Brain microvascular endothelial cell (primary cell): ENCODE measurements around the gene LSMEM2.

Experiments
- DNase-seq: peaks from one replicate; pipeline ENCODE4 v3.0.0-alpha.2; 2020
- H3K27ac ChIP-seq: fragments of 250-450 bp; sonication (Bioruptor Pico); 2 replicates; pipeline ENCODE4 v1.5.1; 2020; ENCODE audit warnings: mild to moderate bottlenecking, moderate library complexity
- H3K27me3 ChIP-seq: fragments of 250-450 bp; sonication (Bioruptor Pico); replicated peaks from 2 replicates; pipeline ENCODE4 v1.5.1; 2020; ENCODE audit warnings: mild to moderate bottlenecking
- H3K36me3 ChIP-seq: fragments of 250-450 bp; sonication (Bioruptor Pico); replicated peaks from 2 replicates; pipeline ENCODE4 v1.5.1; 2020; ENCODE audit warnings: mild to moderate bottlenecking
- H3K4me3 ChIP-seq: 2 replicates; pipeline ENCODE4 v1.5.1; 2011; ENCODE audit warnings: low read depth, mild to moderate bottlenecking, control low read depth, low read length, moderate library complexity
- CTCF ChIP-seq: IDR thresholded peaks from 2 replicates; pipeline ENCODE4 v1.5.1; 2011; ENCODE audit warnings: low read depth, mild to moderate bottlenecking, moderate library complexity, low read length, control low read depth, inconsistent platforms; ENCODE audit errors: missing control alignments
- in situ Hi-C: cut with HindIII; loops from 2 replicates; pipeline ENCODE4 v1.10.0; 2017; ENCODE audit warnings: low sequenced_read_pairs, low pct_ligation_motif_present

Gene LSMEM2

DNA sequence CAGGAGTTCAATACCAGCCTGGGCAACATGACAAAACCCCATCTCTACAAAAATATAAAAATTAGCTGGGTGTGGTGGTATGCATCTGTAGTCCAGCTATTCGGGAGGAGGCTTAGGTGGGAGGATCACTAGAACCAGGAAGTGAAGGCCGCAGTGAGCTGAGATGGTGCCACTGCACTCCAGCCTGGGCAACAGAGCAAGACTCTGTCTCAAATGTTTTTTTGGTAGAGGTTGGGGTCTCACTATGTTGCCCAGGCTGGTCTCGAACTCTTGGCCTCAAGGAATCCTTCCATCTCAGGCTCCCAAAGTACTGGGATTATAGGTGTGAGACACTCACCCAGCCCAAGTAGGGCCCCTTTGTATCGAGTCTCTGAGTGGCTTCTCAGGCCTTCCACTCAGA lies 15.2 kb downstream of the LSMEM2 start:
- Histone ChIP-seq H3K4me3 (no peak overlapping the region), H3K36me3 (peaks cover 11% of the 10 kb centered on the region), H3K27me3 (no peaks in the 10 kb centered on the region), H3K27ac (no peak overlapping the region)
- TF ChIP-seq CTCF, result no peak
- in situ Hi-C loops, result no loop called here
- no peak for DNase-seq

GRCh38 chr3:50294492-50295403 lies 15.9 kb downstream of the LSMEM2 start:
- H3K27me3 ChIP-seq, result no peaks in the 10 kb centered on the region
- no peak overlapping the region for H3K27ac ChIP-seq
- H3K4me3 ChIP-seq, result no peak overlapping the region
- no peak for DNase-seq
- in situ Hi-C loops, result no loop called here
- peaks cover 6% of the 10 kb centered on the region for H3K36me3 ChIP-seq
- TF ChIP-seq CTCF, result no peak

GRCh38 chr3:50295553-50296431 lies 16.9 kb downstream of the LSMEM2 start:
- no peaks in the 10 kb centered on the region for H3K36me3 ChIP-seq
- no peak overlapping the region for H3K27ac ChIP-seq
- no peak overlapping the region for H3K4me3 ChIP-seq
- in situ Hi-C loops, result no loop called here
- no peak for DNase-seq
- no peak for TF ChIP-seq CTCF
- no peaks in the 10 kb centered on the region for H3K27me3 ChIP-seq

DNA sequence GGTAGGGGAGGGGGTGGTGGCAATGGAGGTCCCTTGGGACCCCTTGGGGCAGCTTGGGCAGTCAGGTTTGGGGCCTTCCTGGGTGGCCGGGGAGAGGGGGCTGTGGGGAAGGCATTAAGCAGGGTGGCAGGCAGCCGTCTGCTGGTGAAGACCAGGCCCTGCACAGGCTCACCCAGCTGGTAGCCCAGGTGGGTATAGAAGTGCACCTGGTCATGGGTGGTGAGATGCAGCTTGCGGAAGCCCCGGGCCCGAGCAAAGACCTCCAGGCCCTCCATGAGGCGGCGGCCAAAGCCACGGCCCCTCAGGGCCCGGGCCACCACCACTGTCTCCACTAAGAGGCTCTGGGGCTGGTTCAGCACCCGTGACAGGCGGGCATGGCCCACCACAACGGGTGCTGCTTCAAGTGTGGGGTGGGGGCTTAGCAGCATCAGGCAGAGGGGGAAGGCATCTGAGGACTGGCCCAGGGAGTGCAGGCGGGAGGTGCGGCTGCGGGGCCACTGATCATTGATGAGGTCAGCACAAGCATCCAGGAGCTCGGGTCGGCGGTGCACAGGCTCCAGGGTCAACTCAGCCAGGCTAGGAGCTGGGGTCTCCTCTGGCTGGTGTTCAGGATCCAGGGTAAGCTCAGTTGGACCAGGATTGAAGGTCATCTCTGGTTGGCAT lies 18.0 kb downstream of the LSMEM2 start:
- no peak for TF ChIP-seq CTCF
- Histone ChIP-seq H3K27me3 (no peaks in the 10 kb centered on the region), H3K36me3 (no peaks in the 10 kb centered on the region), H3K4me3 (no peak overlapping the region), H3K27ac (no peak overlapping the region)
- in situ Hi-C loops, result no loop called here
- no peak for DNase-seq

GRCh38 chr3:50297384-50297775 lies 18.5 kb downstream of the LSMEM2 start:
- Histone ChIP-seq H3K27me3 (no peaks in the 10 kb centered on the region), H3K4me3 (no peak overlapping the region), H3K27ac (no peak overlapping the region), H3K36me3 (no peaks in the 10 kb centered on the region)
- DNase-seq, result no peak
- in situ Hi-C loops, result no loop called here
- no peak for TF ChIP-seq CTCF
